Gastroesophageal sphincter (tissue), 3 donors: ENCODE results near the gene RNF8.

Source experiments
- EP300 ChIP-seq: sonication (generic); formaldehyde crosslinking; IDR thresholded peaks from one replicate; pipeline ENCODE4 v1.6.1; 2017; ENCODE audit warnings: antibody characterized with exemption, mild to moderate bottlenecking
- POLR2A ChIP-seq, 2 donors: fragments of 450-650 bp; IDR thresholded peaks; one replicate each; pipeline ENCODE4 v1.6.1; 2017; ENCODE audit warnings: antibody characterized with exemption in 2 of 2, mild to moderate bottlenecking in 2 of 2, moderate library complexity in 1 of 2
- POLR2AphosphoS5 ChIP-seq: sonication (generic); formaldehyde crosslinking; IDR thresholded peaks from one replicate; pipeline ENCODE4 v1.6.1; 2017; ENCODE audit warnings: antibody characterized with exemption
- TF ChIP-seq, protein P1 (sequence below), 4 experiments: fragments of 200-600 bp in 2 of 4; fragments of 450-650 bp in 2 of 4; sonication (generic) in 1 of 4; IDR thresholded peaks; one replicate each; pipeline ENCODE4 v1.5.1; 2017 to 2019; ENCODE audit warnings: antibody characterized with exemption in 4 of 4, mild to moderate bottlenecking in 2 of 4, moderate library complexity in 2 of 4

DNA sequence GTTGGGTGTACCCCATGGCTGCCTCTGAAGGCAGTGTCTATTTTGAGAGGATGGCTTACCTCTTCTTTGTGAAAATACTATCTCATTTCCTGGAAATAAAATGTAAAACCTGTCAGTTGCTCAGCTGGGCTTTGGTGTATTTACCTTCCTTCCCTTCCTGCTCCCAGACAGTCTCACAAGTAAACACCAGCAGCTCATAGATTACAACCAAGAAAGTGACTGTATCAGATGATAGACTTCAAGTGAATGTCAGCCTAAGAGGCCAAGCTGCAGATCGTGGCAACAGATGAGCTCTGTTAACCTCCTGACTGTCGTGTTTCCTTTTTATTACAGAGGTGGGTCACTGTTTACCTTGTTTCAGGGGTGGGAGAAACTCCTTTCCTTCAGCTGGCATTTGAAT, 37.3 kb downstream of the RNF8 start:
- TF ChIP-seq, protein P1, sequence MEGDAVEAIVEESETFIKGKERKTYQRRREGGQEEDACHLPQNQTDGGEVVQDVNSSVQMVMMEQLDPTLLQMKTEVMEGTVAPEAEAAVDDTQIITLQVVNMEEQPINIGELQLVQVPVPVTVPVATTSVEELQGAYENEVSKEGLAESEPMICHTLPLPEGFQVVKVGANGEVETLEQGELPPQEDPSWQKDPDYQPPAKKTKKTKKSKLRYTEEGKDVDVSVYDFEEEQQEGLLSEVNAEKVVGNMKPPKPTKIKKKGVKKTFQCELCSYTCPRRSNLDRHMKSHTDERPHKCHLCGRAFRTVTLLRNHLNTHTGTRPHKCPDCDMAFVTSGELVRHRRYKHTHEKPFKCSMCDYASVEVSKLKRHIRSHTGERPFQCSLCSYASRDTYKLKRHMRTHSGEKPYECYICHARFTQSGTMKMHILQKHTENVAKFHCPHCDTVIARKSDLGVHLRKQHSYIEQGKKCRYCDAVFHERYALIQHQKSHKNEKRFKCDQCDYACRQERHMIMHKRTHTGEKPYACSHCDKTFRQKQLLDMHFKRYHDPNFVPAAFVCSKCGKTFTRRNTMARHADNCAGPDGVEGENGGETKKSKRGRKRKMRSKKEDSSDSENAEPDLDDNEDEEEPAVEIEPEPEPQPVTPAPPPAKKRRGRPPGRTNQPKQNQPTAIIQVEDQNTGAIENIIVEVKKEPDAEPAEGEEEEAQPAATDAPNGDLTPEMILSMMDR (IDR thresholded peaks at IDR 0.05) = no peak
- TF ChIP-seq POLR2AphosphoS5 = no peak
- TF ChIP-seq POLR2A (IDR thresholded peaks at IDR 0.05) = no peak
- TF ChIP-seq EP300 = no peak
